SK-N-SH treated with all-trans-retinoic acid at 6 μM for 48 hours (cell line): ENCODE data around the gene PLPPR5.

Source experiments
- CREB5 ChIP-seq: fragments of 250-450 bp; sonication (Bioruptor Pico); IDR thresholded peaks from 2 replicates; pipeline ENCODE4 v1.5.1; 2020; ENCODE audit warnings: low read depth, mild to moderate bottlenecking, moderate library complexity
- ISL1 ChIP-seq: fragments of 250-450 bp; sonication (Bioruptor Pico); IDR thresholded peaks from 2 replicates; pipeline ENCODE4 v2.1.2; 2022; ENCODE audit warnings: mild to moderate bottlenecking, moderate library complexity
- PATZ1 ChIP-seq: fragments of 250-450 bp; sonication (Bioruptor Pico); IDR thresholded peaks from 2 replicates; pipeline ENCODE4 v1.8.0; 2020; ENCODE audit warnings: mild to moderate bottlenecking, moderate library complexity, borderline replicate concordance
- POU6F1 ChIP-seq: fragments of 250-450 bp; sonication (Bioruptor Pico); IDR thresholded peaks from 2 replicates; pipeline ENCODE4 v1.8.0; 2021; ENCODE audit warnings: low read depth, mild to moderate bottlenecking, moderate library complexity, borderline replicate concordance
- RARB ChIP-seq: fragments of 250-450 bp; sonication (Bioruptor Pico); IDR thresholded peaks from 2 replicates; pipeline ENCODE4 v1.8.0; 2021; ENCODE audit warnings: mild to moderate bottlenecking, moderate library complexity
- ZC3H10 ChIP-seq: fragments of 250-450 bp; sonication (Bioruptor Pico); IDR thresholded peaks from 2 replicates; pipeline ENCODE4 v1.5.1; 2021; ENCODE audit warnings: mild to moderate bottlenecking, moderate library complexity
- ZFP3 ChIP-seq: fragments of 250-450 bp; sonication (Bioruptor Pico); IDR thresholded peaks from 2 replicates; pipeline ENCODE4 v1.5.0; 2020; ENCODE audit warnings: mild to moderate bottlenecking, moderate library complexity

- TF ChIP-seq ZC3H10 (CRISPR knock-in tag) (no peak), RARB (CRISPR knock-in tag) (no peak), PATZ1 (CRISPR knock-in tag) (no peak), CREB5 (CRISPR knock-in tag) (no peak), ZFP3 (CRISPR knock-in tag) (no peak), POU6F1 (CRISPR knock-in tag) (no peak), ISL1 (no peak)
Measured at GRCh38 chr1:98979463-98979862, 25.2 kb downstream of the PLPPR5 start.
